GM19043 (cell line): ENCODE results near the gene EXOC6B.

Experiments
- ATAC-seq: cut with Tn5 transposase; IDR thresholded peaks from one replicate; pipeline ENCODE4 v1.9.1; 2021; ENCODE audit warnings: low read depth; ENCODE audit not compliant: unreplicated experiment

The EXOC6B gene

GRCh38 chr2:72254831-72255451 is 570.9 kb downstream of the EXOC6B start:
- no peak for ATAC-seq

- ATAC-seq: no peak
Observed at GRCh38 chr2:72238311-72238710, 587.5 kb downstream of the EXOC6B start.

- ATAC-seq: no peak
Observed at GRCh38 chr2:72237549-72237948, 588.3 kb downstream of the EXOC6B start.

DNA sequence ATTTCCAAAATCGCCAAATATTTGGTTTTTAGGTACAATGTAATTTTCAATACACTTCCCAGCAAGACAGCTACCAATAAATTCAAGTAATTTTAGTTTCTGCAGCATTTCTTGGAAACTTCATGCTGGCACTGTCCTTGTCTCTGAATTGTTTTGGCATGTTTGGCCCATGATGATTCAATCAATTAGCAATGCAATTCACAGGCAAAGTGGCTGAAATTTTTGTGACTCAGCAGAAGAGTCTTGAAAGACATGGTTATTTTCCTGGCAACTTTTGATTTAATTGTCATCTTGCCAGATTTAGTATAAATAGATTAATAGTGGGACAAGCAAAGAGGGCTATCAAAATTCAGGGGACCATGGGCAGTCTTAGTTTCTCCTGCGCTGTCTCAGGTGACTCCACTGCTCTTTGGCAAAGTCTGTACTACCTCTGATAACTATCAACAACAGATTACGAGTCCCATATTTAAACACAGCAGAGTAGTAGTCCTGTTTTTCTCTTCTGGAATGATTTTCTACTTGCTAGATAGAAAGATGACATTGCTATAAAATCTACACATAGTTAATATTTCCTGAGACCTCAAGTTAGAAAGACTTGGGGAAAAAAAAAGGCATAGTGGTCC is 589.3 kb downstream of the EXOC6B start:
- no peak for ATAC-seq

- ATAC-seq: no peak
Observed at GRCh38 chr2:72235497-72236415, 590.1 kb downstream of the EXOC6B start.

- ATAC-seq: no peak
Observed at GRCh38 chr2:72233211-72233610, 592.6 kb downstream of the EXOC6B start.

DNA sequence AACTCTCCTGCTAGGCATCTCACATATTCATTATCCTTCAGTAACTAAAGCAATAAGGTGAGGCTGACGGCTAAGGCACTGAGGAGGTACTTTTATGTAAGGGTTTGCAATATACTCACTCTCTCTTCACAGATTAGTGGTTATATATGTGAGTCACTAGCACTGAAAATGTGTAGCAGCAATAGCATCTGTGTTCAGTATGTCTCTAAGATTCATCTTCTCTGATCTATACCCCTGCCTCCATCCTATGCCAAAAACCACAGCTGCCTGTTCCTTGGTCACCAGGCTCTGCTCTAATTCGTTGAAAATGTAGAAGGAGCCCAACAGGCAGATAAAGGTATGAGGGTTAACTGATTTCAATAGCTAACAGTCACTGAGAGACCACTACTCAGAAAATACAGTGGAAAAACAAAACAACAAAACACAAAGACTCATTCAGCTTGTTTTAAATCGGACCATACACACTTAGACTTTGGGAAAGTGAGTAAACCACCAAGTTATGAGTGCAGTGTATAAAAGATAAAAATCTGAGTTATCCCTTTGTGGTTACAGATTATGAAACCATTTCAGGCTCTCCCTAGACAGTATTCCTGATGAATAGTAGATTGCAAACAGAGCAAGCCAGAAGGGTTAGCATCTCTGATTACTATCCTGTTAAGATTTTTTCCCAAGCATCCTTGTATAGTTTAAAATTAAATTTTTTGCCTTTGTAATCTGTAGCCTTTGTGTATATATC is 602.8 kb downstream of the EXOC6B start:
- no peak for ATAC-seq

- no peak for ATAC-seq
Observed at GRCh38 chr2:72220170-72220569, 605.7 kb downstream of the EXOC6B start.

DNA sequence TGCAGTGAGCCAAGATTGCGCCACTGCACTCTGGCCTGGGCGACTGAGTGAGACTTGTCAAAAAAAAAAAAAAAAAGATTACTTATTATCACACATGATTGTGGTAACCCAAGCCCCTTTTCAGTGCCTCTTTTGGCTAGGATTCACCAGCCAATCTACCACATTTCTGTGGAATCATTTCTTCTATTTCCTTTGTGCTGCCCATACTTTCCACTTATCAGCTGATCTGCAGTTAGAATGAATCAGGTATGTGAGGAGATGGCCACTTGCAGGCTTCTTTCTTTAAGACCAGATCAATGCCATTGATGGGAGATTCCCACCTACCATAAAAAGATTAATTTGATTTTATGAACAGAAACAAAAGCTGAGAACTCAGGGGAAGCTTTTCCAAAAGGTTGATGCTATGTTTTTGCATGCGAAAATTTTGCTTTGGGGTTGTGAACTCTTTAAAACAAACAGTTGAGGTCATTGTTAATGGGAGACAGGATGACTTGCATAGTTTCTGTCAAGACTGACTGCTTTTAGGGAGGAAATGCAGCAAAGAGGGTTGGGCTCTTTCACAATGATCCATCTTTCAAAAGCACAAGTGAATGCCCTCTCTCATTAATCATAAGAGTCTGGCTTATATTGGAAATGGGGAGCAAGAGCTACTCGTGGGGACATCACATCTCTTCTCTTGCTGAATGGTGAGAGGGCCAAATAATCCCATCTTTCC is 611.2 kb downstream of the EXOC6B start:
- no peak for ATAC-seq

DNA sequence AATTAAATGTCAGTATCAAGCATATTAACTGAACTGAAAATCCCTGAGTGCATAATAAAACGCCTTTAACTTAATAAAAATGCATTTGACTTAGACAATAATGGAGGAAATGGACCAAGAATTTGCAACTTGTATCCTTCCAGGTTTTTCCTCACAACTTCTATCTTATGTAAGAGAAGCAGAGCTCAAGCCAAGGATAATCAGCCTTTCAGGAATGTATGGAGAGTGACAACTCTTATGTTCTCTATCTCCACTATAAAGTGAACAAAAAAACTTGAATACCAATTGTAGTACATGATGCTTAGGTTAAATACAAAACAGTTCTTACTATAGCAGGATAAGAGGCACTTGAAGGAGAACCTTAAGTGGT is 613.4 kb downstream of the EXOC6B start:
- ATAC-seq: no peak

- ATAC-seq: no peak
Observed at GRCh38 chr2:72211777-72212485, 613.9 kb downstream of the EXOC6B start.

DNA sequence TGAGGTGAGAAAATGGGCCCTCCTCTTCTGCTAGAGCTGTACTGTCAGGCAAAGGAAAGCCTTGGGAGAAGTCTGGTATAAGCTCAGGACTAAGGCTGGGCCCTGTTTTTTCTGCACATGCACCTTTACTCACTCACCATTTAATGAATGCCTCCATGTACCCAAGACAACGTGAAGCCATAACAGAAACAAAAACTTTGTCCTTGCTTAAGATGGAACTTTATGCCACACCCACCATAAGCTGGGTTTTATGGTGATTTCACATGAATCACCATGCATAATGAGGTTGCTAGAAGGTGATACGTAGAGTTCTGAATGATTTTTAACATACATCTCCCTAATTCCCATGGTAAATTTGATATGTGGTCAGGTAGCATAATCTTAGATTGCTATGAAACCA is 614.5 kb downstream of the EXOC6B start:
- no peak for ATAC-seq

- no peak for ATAC-seq
Observed at GRCh38 chr2:72210470-72210869, 615.4 kb downstream of the EXOC6B start.

- ATAC-seq: no peak
Observed at GRCh38 chr2:72208225-72208624, 617.6 kb downstream of the EXOC6B start.

- ATAC-seq: no peak
Observed at GRCh38 chr2:72207334-72207733, 618.5 kb downstream of the EXOC6B start.

GRCh38 chr2:72205504-72205881 is 620.3 kb downstream of the EXOC6B start:
- no peak for ATAC-seq

GRCh38 chr2:72204786-72205503 is 620.9 kb downstream of the EXOC6B start:
- ATAC-seq: no peak

DNA sequence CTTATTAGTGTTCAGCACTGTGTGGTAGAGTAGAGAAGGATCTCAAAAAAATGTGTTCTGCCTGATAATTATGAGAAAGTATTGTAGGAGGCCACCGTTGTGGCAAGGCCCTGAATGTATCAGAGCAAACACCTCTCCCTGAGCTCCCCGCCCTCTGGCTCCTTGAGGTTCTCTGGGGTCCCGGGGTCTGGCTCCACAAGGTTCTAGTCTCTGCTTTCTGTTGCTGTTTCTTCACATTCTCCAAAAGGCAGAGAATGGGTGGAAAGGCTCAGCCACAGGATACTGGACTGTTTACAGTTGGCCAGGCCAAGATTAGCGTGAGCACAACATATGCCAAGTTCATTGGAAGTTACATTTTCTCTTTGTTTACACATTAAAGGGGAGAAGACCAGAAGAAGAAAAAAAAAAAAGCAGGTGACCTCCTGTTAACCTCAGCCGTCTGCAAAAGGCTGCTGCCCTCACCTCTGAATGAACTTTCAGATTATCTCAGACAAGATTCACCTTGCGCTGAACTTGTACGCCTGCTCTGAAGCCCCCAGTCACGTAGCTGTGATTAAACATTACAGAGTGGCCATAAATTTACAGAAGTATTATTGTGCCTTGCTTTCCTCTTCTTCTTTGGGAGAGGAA is 621.6 kb downstream of the EXOC6B start:
- ATAC-seq: no peak
